Esophagus squamous epithelium (tissue), 4 donors: Measurements from ENCODE around the gene KMT2E.

Source experiments
- POLR2A ChIP-seq, 4 donors: fragments of 450-650 bp; IDR thresholded peaks; one replicate each; pipeline ENCODE4 v1.6.1; 2017; ENCODE audit warnings: antibody characterized with exemption in 4 of 4, mild to moderate bottlenecking in 4 of 4, moderate library complexity in 3 of 4
- TF ChIP-seq, protein P1 (sequence below), 6 experiments: fragments of 450-650 bp in 4 of 6; fragments of 200-600 bp in 2 of 6; sonication (generic) in 2 of 6; IDR thresholded peaks; one replicate each; pipeline ENCODE4 v1.5.1; 2016 to 2019; ENCODE audit warnings: antibody characterized with exemption in 6 of 6, mild to moderate bottlenecking in 4 of 6, moderate library complexity in 4 of 6

DNA sequence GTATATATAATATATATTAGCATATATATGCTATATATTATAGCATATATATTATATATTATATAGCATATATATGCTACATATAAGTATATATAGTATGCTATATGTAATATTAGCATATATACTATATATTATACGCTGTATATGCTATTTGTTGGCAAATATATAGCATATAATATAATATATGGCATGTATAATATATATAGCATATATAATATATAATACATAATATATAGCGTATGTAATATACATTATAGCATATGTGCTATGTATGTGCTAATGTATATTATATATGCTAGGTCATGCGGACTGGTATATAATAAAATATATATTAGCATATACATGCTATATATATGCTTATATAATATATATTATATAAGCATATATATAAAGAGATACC is 72.8 kb downstream of the KMT2E start:
- TF ChIP-seq, protein P1, sequence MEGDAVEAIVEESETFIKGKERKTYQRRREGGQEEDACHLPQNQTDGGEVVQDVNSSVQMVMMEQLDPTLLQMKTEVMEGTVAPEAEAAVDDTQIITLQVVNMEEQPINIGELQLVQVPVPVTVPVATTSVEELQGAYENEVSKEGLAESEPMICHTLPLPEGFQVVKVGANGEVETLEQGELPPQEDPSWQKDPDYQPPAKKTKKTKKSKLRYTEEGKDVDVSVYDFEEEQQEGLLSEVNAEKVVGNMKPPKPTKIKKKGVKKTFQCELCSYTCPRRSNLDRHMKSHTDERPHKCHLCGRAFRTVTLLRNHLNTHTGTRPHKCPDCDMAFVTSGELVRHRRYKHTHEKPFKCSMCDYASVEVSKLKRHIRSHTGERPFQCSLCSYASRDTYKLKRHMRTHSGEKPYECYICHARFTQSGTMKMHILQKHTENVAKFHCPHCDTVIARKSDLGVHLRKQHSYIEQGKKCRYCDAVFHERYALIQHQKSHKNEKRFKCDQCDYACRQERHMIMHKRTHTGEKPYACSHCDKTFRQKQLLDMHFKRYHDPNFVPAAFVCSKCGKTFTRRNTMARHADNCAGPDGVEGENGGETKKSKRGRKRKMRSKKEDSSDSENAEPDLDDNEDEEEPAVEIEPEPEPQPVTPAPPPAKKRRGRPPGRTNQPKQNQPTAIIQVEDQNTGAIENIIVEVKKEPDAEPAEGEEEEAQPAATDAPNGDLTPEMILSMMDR (IDR thresholded peaks at IDR 0.05) = no peak
- no peak for TF ChIP-seq POLR2A (IDR thresholded peaks at IDR 0.05)
